Mammary epithelial cell (primary cell): ENCODE results near the gene PPP2R2B.

ENCODE experiments used
- EZH2 ChIP-seq: IDR thresholded peaks from 2 replicates; pipeline ENCODE4 v1.6.1; 2012; ENCODE audit warnings: low read length, inconsistent platforms, borderline replicate concordance
- TF ChIP-seq, protein P1 (sequence below), 2 donors: IDR thresholded peaks in 1 of 2; conservative IDR thresholded peaks in 1 of 2; 2 replicates each; pipeline ENCODE4 v1.5.1; 2011 to 2012; ENCODE audit warnings: inconsistent platforms in 2 of 2, low read length in 2 of 2, mild to moderate bottlenecking in 2 of 2, control low read depth in 1 of 2, low read depth in 1 of 2; ENCODE audit not compliant: insufficient read depth in 1 of 2; ENCODE audit errors: extremely low read depth in 1 of 2

DNA sequence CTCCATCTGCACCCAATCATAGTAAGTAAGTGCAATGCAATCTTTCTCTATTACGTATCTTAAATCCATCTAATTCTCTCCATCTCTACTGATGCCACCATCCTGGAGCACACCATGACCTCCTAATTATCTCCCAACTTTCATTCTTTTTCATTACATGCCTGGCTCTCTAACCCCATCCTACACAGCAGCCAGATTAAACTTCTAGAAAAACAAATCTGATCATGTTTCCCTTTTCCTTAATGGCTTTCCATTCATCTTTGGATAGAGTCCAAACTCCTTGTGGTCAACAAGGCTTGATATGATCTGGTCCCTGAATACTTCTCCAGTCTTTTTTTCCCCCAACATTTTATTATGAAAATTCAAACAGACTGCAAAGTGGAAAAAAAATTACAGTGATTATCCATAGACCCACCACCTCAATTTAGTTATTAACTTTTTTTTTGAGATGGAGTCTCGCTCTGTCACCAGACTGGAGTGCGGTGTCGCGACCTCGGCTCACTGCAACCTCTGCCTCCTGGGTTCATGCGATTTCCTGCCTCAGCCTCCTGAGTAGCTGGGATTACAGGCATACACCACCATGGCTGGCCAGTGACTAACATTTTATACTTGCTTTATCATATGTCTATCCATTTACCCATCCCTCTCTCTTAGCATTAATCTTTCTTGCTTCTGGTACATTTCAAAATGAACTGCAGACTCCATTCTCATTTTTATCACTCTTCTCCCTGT is 5.2 kb downstream of the PPP2R2B start:
- TF ChIP-seq, protein P1, sequence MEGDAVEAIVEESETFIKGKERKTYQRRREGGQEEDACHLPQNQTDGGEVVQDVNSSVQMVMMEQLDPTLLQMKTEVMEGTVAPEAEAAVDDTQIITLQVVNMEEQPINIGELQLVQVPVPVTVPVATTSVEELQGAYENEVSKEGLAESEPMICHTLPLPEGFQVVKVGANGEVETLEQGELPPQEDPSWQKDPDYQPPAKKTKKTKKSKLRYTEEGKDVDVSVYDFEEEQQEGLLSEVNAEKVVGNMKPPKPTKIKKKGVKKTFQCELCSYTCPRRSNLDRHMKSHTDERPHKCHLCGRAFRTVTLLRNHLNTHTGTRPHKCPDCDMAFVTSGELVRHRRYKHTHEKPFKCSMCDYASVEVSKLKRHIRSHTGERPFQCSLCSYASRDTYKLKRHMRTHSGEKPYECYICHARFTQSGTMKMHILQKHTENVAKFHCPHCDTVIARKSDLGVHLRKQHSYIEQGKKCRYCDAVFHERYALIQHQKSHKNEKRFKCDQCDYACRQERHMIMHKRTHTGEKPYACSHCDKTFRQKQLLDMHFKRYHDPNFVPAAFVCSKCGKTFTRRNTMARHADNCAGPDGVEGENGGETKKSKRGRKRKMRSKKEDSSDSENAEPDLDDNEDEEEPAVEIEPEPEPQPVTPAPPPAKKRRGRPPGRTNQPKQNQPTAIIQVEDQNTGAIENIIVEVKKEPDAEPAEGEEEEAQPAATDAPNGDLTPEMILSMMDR (conservative IDR thresholded peaks at IDR 0.05 in 1 of 2, IDR thresholded peaks at IDR 0.05 in 1 of 2; ENCODE audit: extremely low read depth in 1 of 2, insufficient read depth in 1 of 2, low read depth in 1 of 2, low read length in 2 of 2), result no peak
- no peak for TF ChIP-seq EZH2
